Ovary (tissue), 3 donors: ENCODE data around the gene DOLPP1.

Experiments used
- EP300 ChIP-seq: sonication (generic); formaldehyde crosslinking; IDR thresholded peaks from one replicate; pipeline ENCODE4 v1.6.1; 2017; ENCODE audit warnings: antibody characterized with exemption
- POLR2A ChIP-seq: fragments of 450-650 bp; IDR thresholded peaks from one replicate; pipeline ENCODE4 v1.6.1; 2017; ENCODE audit warnings: antibody characterized with exemption, mild to moderate bottlenecking, moderate library complexity
- TF ChIP-seq, protein P1 (sequence below), 3 donors: fragments of 450-650 bp in 2 of 3; fragments of 200-600 bp in 1 of 3; IDR thresholded peaks; one replicate each; pipeline versions ENCODE4 v1.5.1 to v1.8.0; 2016 to 2022; ENCODE audit warnings: antibody characterized with exemption in 3 of 3, mild to moderate bottlenecking in 1 of 3
- donor health status: DM: no; HTN: no; CAD: no.

DNA sequence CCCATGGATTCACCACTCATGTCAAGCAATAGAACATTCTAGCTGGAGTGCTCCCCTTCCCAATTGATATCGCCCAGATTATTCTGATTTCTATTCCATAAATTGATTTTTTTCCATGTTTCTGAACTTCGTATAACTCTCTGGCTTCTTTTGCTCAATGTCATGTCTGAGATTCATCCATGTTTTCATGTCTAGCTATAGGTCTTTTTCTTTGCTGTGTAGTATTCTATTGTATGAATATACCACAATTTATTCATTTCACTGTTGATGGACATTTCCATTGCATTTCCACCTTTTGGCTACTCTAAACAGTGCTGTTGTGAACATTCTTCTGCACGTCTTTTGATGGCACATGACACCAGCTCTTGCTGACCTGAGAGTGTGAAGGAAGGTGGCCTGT, 49.9 kb downstream of the DOLPP1 start:
- TF ChIP-seq POLR2A (no peak), EP300 (no peak)
- TF ChIP-seq, protein P1, sequence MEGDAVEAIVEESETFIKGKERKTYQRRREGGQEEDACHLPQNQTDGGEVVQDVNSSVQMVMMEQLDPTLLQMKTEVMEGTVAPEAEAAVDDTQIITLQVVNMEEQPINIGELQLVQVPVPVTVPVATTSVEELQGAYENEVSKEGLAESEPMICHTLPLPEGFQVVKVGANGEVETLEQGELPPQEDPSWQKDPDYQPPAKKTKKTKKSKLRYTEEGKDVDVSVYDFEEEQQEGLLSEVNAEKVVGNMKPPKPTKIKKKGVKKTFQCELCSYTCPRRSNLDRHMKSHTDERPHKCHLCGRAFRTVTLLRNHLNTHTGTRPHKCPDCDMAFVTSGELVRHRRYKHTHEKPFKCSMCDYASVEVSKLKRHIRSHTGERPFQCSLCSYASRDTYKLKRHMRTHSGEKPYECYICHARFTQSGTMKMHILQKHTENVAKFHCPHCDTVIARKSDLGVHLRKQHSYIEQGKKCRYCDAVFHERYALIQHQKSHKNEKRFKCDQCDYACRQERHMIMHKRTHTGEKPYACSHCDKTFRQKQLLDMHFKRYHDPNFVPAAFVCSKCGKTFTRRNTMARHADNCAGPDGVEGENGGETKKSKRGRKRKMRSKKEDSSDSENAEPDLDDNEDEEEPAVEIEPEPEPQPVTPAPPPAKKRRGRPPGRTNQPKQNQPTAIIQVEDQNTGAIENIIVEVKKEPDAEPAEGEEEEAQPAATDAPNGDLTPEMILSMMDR (IDR thresholded peaks at IDR 0.05) = no peak
